Activated T-cell treated with anti-CD3 and anti-CD28 coated beads for 1 hour (primary cell): Measurements from ENCODE around the gene SDK2.

Source experiments
- DNase-seq: peaks from one replicate; pipeline ENCODE4 v3.0.0-alpha.2; 2020; ENCODE audit warnings: low read depth

The SDK2 gene

DNA sequence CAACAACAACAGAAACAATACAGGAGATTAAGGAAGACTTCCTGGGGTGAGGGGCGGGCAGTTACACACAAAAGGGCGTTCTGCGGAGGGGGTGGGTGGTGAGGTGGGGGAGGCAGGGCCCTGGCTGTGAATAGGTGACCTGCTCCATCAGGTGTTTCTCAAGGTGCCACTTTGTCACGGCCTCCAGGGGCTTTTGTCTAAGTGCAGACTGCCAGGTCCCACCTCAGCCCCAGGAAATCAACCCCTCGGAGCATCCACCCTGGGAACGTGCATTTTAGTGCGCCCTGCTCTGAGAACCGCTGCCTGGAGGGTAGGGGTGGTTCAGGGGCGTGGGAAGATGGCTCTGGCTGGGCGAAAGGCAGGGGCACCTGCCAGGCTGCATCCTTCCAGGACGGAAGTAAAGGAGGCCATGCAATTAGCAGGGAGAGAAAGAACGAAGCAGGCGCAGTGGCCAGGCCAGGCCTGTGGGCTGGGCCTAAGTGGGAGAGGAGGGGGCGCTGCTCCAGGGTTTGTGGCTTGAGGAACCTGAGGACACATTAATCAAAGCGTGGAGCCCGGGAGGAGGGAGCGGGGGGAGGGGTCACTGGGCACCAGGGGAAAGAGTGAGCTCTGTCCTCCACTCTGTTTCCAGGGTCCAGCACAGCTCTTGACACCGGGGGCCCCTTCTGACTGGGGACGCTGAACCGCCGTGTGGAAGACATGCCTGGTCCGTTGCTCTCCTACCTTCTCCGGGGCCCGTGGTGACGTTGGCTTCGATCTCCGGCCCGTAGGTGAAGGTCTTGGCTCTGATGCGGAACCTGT, 283.1 kb downstream of the SDK2 start:
- no peak for DNase-seq

- no peak for DNase-seq
Observed at GRCh38 chr17:73359987-73360410, 284.2 kb downstream of the SDK2 start.

DNA sequence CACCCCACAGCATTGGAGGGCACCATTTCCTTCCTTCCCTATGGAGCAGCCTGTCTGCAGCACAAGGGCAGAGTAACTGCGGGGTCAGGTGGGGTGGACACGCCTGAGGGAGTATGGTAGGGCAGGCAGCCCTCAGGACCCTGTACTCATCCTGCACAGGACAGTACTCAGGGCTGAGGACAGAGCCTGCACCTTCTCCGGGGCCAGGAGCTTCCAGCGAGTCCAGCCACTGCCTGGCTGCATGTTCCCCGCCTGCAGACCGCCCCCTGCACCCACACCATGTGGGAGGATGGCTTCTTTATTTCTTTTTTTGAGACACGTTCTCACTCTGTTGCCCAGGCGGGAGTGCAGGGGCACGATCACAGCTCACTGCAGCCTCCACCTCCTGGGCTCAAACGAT, 284.9 kb downstream of the SDK2 start:
- DNase-seq, result no peak

DNA sequence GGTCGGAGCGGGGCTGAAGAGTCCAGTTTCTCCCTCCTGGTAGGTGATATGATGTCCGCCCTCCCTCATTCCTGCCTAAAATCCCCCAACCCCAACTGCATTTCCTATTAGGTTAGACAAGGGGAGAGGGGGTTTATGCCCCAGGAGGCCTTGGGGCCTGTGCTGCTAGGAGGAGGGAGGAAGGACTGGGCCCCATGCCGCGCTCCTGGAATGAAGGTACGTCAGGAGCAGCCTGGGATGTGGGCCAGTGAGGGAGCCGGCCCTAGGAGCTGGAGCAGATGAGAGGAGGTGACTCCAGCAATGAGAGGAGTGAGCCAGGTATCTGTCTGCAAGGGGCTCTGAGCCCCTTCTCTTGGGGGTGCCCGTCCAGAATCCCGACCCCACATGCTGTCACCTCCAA, 285.6 kb downstream of the SDK2 start:
- no peak for DNase-seq

DNA sequence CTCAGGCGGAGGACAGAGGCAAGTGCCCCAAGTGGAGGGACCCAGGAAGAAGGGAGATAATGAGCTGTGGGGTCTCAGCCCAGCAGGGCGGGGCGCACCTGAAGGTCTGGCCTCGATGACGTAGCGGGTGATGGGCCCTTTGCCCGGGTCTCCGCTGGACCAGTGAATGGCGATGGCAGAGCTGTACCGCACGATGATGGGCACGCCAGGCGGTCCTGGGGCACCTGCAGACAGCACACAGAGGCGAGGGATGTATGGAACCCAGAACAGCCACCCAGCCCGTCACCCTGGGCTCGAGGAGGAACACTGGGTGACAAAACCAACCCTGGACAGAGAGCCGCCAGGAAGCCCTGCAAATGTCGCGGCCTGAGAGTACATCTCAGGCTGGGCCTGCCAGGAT, 286.3 kb downstream of the SDK2 start:
- no peak for DNase-seq

DNA sequence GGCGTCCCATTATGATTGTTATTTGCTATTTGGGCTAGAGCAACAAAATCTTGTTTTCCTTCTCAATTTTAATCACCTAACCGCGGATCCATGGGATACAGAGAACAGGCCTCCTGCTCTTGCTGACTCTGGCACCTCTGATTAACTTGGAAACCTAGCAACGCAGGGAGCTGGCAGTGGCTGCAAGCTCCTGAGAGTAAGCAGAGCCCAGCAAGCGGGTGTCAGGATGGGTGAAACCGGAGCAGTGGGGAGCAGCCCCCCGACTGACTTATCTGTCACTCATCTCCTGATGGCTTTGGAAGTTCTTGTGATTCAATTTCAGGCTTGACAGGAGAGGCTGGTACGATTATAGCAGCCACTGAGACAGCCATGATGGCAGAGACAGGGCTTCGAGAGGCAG, 286.9 kb downstream of the SDK2 start:
- DNase-seq, result no peak

- no peak for DNase-seq
Observed at GRCh38 chr17:73356561-73357170, 287.6 kb downstream of the SDK2 start.

DNA sequence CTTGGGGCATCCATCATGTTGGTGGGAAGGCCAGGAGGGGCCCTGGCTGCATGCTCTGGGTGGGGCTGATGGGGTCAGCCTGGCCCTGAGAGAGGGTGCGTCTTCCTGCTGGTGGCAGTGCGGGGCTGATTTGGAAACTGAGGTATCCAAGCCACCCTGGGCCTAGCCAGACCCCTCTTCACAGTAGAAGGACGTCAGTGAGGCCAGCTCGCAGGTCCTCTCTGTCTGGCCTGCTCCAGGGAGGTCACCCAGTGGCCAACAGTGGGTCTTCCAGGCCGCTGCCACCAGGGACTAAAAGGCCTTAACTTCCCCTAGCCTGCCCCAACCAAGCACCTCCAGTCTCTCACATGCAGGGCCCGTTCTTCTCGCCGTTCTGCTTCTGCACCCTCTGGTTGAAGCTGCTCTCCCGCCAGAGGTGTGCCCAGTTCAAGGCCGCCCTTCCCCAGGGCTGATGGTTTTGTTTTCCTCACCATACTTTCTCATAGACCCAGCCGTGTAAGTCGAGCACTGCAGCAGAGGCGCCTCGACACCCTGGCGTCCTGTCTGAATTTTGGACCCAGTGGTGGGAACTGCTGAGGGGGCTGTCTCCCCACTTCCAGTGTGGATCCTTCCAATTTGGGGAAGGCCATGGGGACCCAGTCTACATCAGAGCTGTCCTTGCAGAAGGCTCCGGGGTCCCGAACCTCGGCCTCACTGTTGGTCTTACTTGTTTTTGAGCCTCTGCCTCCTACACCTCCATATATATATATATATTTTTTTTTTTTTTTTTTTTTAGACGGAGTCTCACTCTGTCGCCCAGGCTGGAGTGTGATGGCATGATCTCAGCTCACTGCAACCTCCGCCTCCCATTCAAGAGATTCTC, 289.6 kb downstream of the SDK2 start:
- DNase-seq, result no peak

DNA sequence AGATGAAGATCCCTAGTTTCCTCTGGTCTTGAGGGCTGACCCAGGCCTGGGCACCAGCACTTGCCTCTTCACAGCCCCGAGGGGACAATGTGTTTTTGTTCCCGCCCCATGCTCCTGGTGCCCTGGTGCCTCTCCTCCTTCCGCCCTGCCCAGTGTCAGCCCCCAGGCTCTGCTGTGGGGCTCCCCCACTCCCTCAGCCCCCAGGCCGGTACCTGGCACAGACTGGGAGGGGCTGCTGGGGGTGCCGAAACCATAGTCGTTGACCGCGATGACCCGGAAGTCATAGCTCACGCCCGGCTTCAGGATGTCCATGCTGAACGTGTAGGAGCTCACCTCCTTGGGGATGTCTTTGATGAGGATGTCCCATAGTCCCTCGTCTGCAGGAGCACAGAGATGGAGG, 292.0 kb downstream of the SDK2 start:
- no peak for DNase-seq

- no peak for DNase-seq
Observed at GRCh38 chr17:73351764-73352163, 292.5 kb downstream of the SDK2 start.

DNA sequence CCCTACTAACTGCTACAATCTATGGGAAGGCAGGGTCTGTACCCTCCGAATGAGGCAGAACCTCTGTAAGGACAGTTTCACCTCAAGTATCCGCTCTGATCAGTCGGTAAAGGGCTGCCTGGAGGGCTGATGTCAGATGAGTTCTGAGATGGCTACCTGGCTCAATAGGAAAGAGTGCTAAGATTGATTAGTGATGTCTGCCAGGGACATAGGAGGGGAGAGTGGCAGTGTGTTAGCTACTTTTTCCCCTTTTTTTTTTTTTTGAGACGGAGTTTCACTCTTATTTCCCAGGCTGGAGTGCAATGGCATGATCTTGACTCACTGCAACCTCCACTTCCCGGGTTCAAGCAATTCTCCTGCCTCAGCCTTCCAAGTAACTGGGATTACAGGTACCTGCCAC, 293.4 kb downstream of the SDK2 start:
- DNase-seq, result no peak

- DNase-seq, result no peak
Observed at GRCh38 chr17:73349647-73350046, 294.6 kb downstream of the SDK2 start.

DNA sequence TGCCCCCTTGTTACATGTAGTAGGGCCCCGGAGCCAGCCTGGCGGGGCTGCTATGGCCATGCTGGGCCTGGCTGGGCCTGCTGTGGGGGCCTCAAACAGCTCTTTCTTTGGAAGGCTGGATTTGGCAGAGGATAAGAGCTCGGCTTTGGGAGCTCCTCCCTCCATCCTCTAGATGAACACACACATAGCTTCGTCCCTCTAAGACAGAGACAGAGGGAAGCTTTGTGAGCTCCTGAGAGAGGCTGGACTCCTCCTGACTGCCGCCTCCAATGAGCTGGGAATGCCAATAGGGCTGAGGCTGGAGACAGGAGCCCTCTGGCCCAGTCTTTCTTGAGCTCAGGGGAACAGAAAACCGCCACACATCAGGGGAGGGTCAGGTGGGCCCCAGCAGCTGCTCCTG, 295.1 kb downstream of the SDK2 start:
- DNase-seq, result no peak

- no peak for DNase-seq
Observed at GRCh38 chr17:73348829-73349095, 295.5 kb downstream of the SDK2 start.

DNA sequence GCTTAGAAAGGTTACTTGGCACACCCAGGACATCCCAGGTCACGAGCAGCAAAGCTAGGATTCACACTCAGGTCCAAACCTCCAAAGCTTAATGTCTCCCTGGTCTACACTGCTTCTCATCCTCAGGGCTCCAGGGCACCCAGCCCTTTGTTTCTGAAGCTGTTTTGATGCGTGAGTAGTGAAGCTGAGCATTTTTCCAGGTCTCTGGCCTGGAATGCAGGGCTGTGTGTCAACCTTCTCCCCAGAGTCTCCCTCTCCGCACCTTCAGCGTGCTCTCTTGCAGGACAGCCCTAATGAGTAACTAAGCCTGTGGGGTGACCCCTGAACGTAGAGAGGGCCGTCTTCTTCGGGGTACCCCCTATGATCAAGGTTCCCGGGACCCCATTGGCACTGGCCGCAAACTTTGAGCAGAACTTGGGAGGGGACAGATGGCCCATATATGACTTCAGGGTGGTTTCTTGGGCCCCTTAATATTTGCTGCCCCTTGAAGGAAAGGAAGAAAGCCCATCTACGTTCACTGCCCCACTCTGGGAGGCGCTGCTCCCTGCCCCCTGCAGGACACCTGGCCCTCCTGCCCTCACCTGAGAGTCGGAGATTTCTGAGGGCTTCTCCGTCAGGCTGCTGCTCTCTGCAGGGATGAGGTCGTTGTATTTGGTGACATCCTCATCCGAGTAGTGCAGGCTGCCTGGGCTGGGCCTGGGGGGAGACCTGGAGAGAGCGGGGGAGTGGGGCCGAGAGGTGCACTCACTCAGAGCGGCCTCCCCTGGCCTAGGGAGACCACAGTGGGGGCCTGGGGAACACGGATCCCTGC, 296.0 kb downstream of the SDK2 start:
- no peak for DNase-seq

DNA sequence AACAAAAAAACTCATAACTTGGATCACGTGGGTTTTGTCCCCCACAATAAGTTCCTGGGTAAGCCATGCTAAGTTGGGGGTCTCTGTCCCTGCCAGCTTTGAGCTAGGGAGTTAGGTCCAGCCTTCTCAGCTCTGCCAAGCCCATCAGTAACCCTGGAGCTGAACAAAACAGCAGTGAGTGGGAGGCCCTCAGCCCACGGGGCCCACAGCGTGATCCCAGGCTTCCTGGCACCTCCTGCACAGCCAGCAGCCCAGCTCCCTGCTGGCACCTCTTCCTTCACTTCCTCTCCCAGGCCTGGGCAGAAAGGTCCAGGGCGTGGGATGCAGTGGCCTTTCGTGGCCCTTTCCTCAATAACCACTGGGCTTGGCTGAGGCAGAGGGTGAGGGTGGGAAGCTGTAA, 296.9 kb downstream of the SDK2 start:
- no peak for DNase-seq

DNA sequence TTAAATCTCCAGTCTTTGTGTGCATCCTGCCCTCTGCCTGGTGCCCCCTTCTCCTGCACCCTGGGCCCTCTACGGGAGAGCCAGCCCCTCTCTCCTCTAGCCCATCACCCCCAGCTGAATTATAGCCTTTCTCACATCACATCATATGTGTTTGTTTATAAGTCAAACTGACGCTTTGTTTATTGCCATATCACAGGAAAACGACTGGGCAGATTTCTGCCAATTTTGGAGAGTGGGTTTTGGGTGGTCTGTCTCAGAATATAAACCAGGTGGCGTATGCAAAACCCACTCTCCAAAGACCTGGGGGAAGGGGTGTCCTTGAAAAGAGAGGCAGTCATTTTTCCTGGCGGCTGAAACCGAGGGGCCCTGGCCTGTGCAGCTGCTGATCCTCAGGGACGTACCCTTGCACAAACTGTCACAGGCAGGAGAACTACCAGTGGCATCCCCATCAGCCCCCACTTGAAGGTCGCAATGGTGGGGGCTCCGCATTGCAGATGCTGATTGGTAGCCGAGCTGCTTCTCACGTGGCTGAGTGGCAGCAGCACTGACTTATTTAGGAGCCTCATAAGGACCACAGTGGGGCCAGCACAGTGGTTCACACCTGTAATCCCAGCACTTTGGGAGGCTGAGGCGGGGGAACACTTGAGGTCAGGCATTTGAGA, 297.6 kb downstream of the SDK2 start:
- no peak for DNase-seq

DNA sequence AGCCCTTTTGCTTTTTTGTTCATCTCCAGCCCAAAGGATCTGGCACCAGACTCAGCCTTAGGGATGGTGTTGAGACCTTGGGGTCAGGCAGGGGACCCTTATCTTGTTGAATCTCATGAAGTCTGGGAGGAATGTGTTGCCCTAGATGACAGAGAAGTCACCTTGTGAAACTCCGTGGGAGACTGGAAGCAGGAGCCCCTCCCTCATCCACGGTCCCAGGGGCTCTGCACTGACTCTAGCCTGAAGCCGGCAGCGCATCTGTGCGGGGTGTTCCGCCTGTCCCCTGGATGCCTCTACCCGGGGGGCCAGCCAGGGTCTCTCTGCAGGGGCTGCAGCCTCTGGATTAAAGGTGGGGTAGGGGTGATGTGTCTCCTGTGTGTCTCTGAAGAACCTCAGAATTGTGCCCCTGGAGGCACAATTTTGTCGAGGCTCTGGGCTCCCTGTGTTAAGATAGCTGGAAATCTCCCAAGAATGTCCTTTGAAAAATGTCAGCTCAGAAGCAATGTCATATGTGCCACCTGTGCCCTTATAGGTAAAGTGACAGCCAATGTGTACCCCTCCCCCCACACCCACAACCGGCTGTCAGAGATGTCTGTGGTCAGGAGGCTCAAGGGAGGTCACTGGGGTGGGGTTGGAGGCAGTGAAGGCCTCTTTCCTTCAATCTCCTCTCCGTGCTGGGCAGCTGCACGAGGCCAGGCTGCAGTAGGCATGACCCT, 300.3 kb downstream of the SDK2 start:
- DNase-seq, result no peak

DNA sequence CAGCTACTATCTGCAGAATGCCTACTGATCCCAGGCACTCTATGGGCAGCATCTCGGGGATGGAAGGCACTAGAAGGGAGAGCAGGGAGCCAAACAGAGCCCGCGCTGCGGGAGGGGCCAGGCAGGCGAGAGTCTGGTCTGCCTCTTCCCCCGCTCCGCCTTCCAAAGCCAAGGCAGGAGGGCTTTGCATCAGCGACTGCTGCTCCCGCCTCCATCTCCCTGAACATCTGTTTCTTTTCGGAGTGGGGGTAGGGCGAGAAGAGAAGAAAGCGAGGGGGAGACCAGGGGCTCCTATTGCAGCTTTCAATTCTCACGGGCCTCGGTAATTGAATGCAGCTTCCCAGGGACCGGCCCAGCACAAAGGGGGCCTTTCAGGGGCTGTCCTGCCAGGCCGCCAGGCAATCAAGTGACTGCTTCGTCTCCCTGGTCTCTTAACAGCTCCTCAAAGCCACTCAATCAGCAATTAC, 301.0 kb downstream of the SDK2 start:
- DNase-seq, result no peak

DNA sequence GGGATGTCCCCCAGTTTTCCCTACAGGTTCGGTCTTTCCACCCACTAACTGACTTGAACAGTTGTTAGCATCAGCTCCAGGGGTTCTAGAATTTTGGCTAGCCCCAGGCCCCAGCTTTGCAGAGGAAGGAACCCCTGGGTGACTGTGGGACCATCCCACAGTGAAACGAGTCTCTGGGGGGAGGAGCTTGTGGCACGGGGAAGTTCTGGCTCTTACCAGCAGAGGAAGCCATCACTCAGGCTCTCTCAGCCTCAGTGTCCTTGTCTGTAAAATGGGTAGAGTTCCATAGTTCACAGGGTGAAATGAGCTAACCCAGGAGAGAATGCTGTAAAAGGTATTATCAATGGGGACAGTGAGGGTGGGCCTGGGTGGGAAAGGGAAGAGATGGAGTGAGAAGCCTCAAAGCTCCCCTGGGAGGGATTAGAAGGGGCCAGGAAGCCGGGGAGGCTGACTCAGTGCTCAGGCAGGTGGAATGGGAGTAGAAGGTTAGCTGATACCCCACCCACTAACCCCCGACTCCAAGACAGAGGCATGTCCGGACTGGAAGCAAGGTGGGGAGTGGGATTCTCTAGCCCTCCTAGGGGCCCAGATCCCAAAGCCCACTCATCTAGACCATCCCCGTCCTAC, 301.6 kb downstream of the SDK2 start:
- no peak for DNase-seq
